Measurements from ENCODE around the gene CREG1. TPM values are rescaled to one million over a fixed set of nuclear protein-coding genes. Genes with fewer than 3 reads are reported as not detected.

CREG1 gene
- total RNA-seq, 2 donors from 2014 or later: 43.2 to 72.7 TPM

DNA sequence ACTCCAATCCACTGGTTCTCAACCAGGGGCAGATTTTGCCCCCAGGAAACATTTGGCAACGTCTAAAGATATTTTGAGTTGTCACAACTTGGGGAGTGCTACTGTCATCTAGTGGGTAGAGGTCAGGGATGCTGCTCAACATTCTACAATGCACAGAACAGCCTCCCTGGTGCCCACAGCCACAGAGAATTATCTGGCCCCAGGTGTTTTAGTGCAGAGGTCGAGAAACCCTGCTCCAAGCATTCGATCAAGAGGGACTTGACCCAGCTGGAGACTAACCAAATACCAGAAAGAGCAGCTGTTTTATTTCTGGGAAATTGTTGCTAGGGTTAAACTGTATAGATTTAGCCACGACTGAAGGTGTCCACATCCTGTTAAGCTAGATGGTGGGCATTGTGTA is 54.5 kb downstream of the CREG1 start:
- no peaks in the 10 kb centered on the region for H3K36me3 ChIP-seq
- H3K4me1 ChIP-seq: no peaks in the 10 kb centered on the region
- no peak for TF ChIP-seq CTCF (IDR thresholded peaks at IDR 0.05)
- DNase-seq: no peak
- no peaks in the 10 kb centered on the region for H3K27me3 ChIP-seq
- H3K9me3 ChIP-seq: no peaks in the 10 kb centered on the region
- H3K9ac ChIP-seq (ENCODE audit: low read depth in 2 of 2, low read length in 2 of 2): no peak overlapping the region
- no peak overlapping the region for H3K27ac ChIP-seq
- H3K4me3 ChIP-seq: no peak overlapping the region
- intact Hi-C loops (cut with DNase I): no loop called here

DNA sequence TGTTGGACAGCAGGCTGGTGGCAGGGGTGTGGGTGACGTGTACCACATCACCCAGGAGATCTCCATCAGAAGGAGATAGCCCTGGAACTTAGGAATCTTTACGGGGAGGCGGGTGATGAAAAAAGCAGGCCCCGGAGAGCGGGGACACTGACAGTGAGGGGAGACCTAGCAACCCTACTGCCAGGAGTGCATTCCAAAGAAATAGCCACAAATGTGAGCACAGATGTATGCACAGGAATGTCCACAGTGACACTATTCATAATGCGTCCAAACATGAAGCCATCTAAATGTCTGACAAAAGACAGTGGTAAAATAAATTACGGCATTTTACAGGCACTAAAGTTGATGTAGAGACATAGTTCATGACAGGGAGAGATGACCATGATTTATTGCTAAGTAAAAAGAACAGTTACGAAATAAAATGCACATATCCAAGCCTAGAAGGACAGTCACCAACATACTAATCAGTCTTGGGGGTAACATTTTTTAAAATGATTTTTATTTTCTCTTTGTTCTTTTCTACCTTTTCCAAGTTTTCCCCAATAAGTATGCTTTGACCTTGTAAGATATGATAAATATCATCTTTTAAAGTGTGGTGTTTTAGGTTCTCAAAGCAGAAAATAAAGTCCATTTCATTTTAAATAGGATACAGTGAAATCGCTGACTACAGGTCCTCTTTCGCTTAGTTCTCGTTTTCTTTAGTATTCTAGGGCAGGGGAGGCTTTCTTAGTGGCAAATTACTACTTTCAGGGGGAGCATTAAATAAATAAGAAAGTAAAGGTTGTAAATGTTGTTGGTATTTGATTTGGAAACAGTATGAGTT is 56.6 kb downstream of the CREG1 start:
- H3K27ac ChIP-seq: no peak overlapping the region
- H3K9ac ChIP-seq (ENCODE audit: low read depth in 2 of 2, low read length in 2 of 2): no peak overlapping the region
- no peaks in the 10 kb centered on the region for H3K27me3 ChIP-seq
- H3K4me3 ChIP-seq: no peak overlapping the region
- intact Hi-C loops (cut with DNase I): no loop called here
- no peaks in the 10 kb centered on the region for H3K36me3 ChIP-seq
- H3K9me3 ChIP-seq: no peaks in the 10 kb centered on the region
- no peak for TF ChIP-seq CTCF (IDR thresholded peaks at IDR 0.05)
- DNase-seq: no peak
- H3K4me1 ChIP-seq: no peaks in the 10 kb centered on the region

DNA sequence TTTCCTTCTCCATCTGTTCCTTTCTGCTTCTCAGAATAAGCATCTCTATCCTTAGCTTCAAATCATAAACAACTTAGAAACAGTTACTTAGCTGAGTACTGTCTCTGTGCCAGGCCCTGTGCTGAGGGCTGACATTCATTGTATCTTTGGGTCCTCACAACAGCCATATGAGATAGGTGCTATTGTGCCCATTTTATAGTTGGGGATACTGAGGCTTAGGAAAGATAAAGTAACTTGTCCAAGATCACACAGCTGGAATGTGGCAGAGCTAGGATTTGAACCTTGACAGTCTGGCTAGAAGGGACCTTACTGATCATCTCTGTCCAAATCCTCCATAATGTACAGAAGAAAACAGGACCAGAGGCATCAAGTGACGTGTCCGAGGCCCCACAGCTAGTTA is 60.2 kb downstream of the CREG1 start:
- DNase-seq: no peak
- Histone ChIP-seq H3K9me3 (no peaks in the 10 kb centered on the region), H3K36me3 (no peaks in the 10 kb centered on the region), H3K4me1 (no peaks in the 10 kb centered on the region), H3K4me3 (no peak overlapping the region), H3K27me3 (no peaks in the 10 kb centered on the region), H3K9ac (ENCODE audit: low read depth in 2 of 2, low read length in 2 of 2) (no peak overlapping the region), H3K27ac (no peak overlapping the region)
- intact Hi-C loops (cut with DNase I): no loop called here
- TF ChIP-seq CTCF (IDR thresholded peaks at IDR 0.05): no peak

DNA sequence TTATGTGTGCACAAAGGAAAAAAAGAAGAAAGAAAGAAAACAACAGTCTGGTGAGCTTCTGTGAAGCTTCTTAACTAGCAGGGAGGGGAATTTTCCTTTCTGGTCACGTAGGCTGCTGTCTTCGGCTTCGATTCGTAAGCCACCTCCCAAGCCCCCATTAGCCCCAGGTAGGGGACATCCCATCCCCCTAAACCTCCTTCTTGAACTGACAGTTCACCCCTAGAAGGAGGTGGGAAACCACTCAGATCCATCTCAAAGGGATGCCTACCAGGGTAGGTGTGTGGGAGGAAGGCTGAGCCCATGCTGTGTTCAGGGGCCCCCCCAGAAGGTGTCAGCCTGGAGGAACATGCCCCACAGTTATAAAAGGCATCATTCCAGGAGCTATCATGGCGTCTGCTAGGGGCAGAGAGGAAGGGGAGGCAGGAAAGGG is 61.1 kb downstream of the CREG1 start:
- no peak for DNase-seq
- intact Hi-C loops (cut with DNase I): no loop called here
- TF ChIP-seq CTCF (IDR thresholded peaks at IDR 0.05): no peak
- no peak overlapping the region for H3K9ac ChIP-seq (ENCODE audit: low read depth in 2 of 2, low read length in 2 of 2)
- no peak overlapping the region for H3K4me3 ChIP-seq
- H3K27ac ChIP-seq: no peak overlapping the region
- H3K27me3 ChIP-seq: no peaks in the 10 kb centered on the region
- H3K4me1 ChIP-seq: no peaks in the 10 kb centered on the region
- no peaks in the 10 kb centered on the region for H3K9me3 ChIP-seq
- H3K36me3 ChIP-seq: no peaks in the 10 kb centered on the region

DNA sequence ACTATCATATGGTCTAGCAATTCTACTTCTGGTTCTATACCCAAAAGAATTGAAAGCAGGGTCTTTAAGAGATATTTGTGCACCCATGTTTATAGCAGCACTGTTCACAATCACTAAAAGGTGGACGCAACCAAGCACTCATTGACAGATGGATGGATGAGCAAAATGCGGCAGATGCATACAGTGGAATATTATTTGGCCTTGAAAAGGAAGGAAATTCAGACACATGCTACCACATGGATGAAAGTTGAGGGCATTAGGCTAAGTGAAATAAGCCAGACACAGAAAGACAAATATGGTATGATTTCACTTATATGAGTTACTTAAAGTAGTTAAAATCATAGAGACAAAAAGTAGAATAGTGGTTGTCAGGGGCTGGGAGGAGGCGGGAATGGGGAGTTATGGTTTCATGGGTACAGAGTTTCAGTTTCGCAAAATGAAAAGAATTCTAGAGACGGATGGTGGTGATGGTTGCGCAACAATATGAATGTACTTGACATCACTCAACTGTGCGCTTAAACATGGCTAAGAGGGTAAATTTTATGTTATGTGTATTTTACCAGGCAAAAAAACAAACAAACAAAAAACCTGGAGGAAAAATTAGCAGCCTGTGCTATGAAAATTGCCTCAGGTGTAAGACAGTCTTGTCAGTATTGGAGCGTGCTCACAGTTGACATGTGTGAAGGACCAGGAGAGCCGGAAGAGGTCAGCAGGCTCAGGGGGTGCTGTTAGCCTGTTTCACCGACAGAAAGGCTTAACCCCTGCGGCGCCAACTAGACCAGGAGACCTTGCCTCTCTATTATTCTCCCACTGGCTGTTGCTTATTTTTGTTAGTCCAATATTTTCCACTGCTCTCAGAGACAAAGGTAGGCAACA is 61.7 kb downstream of the CREG1 start:
- Histone ChIP-seq H3K9ac (ENCODE audit: low read depth in 2 of 2, low read length in 2 of 2) (no peak overlapping the region), H3K9me3 (no peaks in the 10 kb centered on the region), H3K4me3 (no peak overlapping the region), H3K36me3 (no peaks in the 10 kb centered on the region), H3K27me3 (no peaks in the 10 kb centered on the region), H3K4me1 (no peaks in the 10 kb centered on the region), H3K27ac (no peak overlapping the region)
- DNase-seq: no peak
- TF ChIP-seq CTCF (IDR thresholded peaks at IDR 0.05): no peak
- intact Hi-C loops (cut with DNase I): no loop called here

Other genes starting within 250 kb of the CREG1 start
- gene CD247, start 35.2 kb downstream of the CREG1 start, total RNA-seq: 1 to 10 TPM; 2.6 to 4.9 TPM
- 1 to 10 TPM; 4.7 to 5.7 TPM for gene RCSD1, start 76.5 kb upstream of the CREG1 start, total RNA-seq
- 100 to 1,000 TPM; 112 to 144 TPM for gene MPZL1, start 168.2 kb upstream of the CREG1 start, total RNA-seq